ENCODE results near the gene SHC4.

Gene SHC4

GRCh38 chr15:48803877-48804276 is 159.8 kb downstream of the SHC4 start:
- no peak for TF ChIP-seq CTCF (IDR thresholded peaks at IDR 0.05)

DNA sequence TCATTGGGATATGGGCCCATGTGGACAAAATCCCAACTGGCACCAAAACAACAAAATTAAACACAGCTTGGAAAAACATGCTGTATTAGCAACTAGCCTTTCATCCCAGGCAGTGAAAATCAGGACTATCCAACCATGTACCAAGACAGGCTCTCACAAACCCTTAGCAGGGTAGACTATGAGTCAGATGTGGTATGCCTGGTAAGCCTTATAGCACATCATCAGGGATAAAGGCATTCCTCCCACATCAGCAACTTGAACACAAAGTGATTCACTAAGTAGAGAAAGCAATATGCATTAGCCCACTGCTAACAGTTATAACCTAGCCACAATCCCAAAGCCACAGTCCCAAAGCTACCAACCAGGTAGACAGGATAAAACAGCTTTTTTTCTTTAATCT is 160.9 kb downstream of the SHC4 start:
- TF ChIP-seq CTCF (IDR thresholded peaks at IDR 0.05) = no peak

DNA sequence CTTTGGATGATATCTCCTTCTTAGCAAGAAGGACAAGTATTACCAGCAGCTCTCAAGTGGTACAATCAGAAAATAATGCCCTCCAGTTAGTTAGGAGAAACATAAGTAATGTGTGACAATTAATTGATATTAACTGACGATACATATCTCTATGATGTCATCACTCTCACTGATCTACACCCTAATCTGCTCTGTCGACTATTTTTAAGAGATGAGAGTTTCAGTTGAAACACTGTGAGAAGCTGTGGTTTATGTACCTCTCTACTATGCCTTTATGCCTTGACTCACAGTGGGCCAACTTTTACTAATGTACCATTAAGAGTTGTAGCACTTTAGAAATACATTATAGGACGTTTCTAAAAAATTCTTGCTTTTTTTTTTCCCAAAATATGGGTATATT is 161.5 kb downstream of the SHC4 start:
- no peak for TF ChIP-seq CTCF (IDR thresholded peaks at IDR 0.05)

GRCh38 chr15:48800811-48801455 is 162.8 kb downstream of the SHC4 start:
- TF ChIP-seq CTCF (IDR thresholded peaks at IDR 0.05) = peak; percentile 64

GRCh38 chr15:48800245-48800644 is 163.5 kb downstream of the SHC4 start:
- TF ChIP-seq CTCF (IDR thresholded peaks at IDR 0.05) = no peak

- TF ChIP-seq CTCF (IDR thresholded peaks at IDR 0.05) = no peak
Measured at GRCh38 chr15:48798319-48798718, 165.4 kb downstream of the SHC4 start.

DNA sequence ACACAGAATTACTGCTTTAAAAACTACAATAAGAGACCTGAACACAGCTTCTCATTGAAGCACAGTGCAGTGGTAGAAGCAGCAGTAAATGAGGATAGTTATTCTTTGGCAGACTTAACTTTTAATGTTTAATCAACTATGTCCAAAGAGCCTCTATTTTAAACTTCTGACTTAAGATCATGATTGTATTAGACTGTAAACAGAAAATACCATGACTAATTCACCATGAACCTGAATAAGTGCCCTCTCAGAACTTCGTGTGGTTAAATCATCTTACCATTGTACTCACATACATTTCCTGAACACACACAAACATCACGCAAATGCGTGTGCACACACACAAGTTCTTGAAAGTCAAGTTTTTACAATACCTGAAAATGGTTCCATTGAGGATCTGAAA is 166.8 kb downstream of the SHC4 start:
- TF ChIP-seq CTCF (IDR thresholded peaks at IDR 0.05) = no peak

GRCh38 chr15:48796521-48796920 is 167.2 kb downstream of the SHC4 start:
- no peak for TF ChIP-seq CTCF (IDR thresholded peaks at IDR 0.05)

Data from LNCAP (cell line).